Type B pancreatic cell (in vitro differentiated cells): Measurements from ENCODE around the gene ZNF668. TPM values are rescaled to one million over a fixed set of nuclear protein-coding genes. Genes with fewer than 3 reads are reported as not detected.

Experiments used
- DNase-seq: peaks from one replicate; pipeline ENCODE4 v3.0.0; 2021; ENCODE audit warnings: mixed read lengths; ENCODE audit not compliant: unreplicated experiment; ENCODE audit errors: extremely low spot score
- H3K27ac Mint-ChIP-seq: 2 replicates; pipeline ENCODE4 v1.8.0; 2021; ENCODE audit warnings: mild to moderate bottlenecking, mixed read lengths
- H3K27me3 Mint-ChIP-seq: 2 replicates; pipeline ENCODE4 v1.8.0; 2021; ENCODE audit warnings: mixed read lengths
- H3K36me3 Mint-ChIP-seq: 2 replicates; pipeline ENCODE4 v1.8.0; 2021; ENCODE audit warnings: mixed read lengths
- H3K4me1 Mint-ChIP-seq: one replicate; pipeline ENCODE4 v1.8.0; 2021; ENCODE audit warnings: mixed read lengths; ENCODE audit not compliant: unreplicated experiment
- H3K4me3 Mint-ChIP-seq: 2 replicates; pipeline ENCODE4 v1.8.0; 2021; ENCODE audit warnings: mild to moderate bottlenecking, mixed read lengths
- H3K9me3 Mint-ChIP-seq: 2 replicates; pipeline ENCODE4 v1.8.0; 2021; ENCODE audit warnings: mixed read lengths
- CTCF ChIP-seq: fragments of 200-600 bp; sonication (generic); conservative IDR thresholded peaks from 2 replicates; pipeline ENCODE4 v1.5.0; 2021; ENCODE audit warnings: antibody characterized with exemption, mild to moderate bottlenecking
- total RNA-seq: library from RNA; stranded (reverse); gene quantifications from 2 replicates; pipeline ENCODE4 v1.2.1, GENCODE V29; 2021; ENCODE audit warnings: low replicate concordance

The ZNF668 gene
- total RNA-seq, 1 donor from 2014 or later, result 13.4 TPM

DNA sequence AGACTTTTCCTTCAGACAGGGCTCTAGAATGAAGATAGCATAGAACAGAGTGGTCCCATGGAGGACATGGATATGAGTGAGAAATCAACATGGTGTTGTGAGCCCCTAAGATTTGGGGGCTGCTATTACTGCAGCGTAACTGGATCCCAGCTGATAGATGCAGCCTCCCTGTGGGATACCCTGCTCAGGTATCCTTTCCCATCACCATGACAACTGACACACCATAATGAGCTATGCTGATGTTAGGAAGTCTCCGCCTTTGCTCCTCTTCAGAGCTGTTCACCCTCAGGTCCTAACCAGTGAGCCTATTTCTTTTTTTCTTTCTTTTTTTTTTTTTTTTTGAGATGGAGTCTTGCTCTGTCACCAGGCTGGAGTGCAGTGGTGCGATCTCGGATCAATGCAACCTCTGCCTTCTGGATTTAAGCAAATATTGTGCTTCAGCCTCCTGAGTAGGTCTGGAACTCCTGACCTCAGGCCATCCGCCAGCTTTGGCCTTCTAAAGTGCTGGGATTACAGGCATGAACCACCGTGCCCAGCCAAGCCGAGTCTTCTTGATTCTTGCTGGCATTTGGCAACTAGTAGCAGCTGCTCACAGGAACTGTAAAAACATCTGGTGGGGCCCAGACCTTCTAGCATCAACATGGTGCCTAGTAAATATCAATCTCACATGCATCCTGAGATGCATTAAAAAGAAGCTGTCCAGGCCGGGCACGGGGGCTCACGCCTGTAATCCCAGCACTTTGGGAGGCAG is 23.6 kb downstream of the ZNF668 start:
- no peaks in the 10 kb centered on the region for H3K9me3 Mint-ChIP-seq
- no peak overlapping the region for H3K27ac Mint-ChIP-seq
- no peaks in the 10 kb centered on the region for H3K27me3 Mint-ChIP-seq
- no peaks in the 10 kb centered on the region for H3K36me3 Mint-ChIP-seq
- DNase-seq, result no peak
- H3K4me3 Mint-ChIP-seq, result no peak overlapping the region
- TF ChIP-seq CTCF, result no peak
- no peaks in the 10 kb centered on the region for H3K4me1 Mint-ChIP-seq

DNA sequence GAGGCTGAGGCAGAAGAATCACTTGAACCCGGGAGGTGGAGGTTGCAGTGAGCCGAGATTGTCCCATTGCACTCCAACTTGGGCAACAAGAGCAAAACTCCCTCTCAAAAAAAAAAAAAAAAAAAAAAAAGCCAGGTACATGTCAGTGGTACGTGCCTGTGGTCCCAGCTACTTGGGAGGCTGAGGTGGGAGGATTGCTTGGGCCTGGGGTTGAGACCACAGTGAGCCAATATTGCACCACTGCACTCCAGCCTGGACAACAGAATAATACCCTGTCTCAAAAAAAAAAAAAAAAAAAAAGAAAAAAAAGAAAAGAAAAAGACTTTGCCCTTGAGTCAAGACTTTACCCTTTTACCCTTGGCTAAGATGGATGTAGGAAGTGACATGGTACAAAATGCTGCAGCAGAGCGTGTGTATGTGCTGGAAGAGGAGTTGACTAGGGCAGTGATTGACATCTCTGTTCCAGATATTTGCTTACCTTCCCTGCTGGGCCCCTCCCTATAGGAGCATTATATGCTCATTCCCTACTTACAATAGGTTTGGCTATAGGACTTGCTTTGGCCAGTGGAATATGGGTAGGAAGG is 30.1 kb downstream of the ZNF668 start:
- no peak for DNase-seq
- Mint-ChIP-seq H3K27ac (no peak overlapping the region), H3K4me3 (no peak overlapping the region), H3K36me3 (no peaks in the 10 kb centered on the region), H3K4me1 (no peaks in the 10 kb centered on the region), H3K9me3 (no peaks in the 10 kb centered on the region), H3K27me3 (no peaks in the 10 kb centered on the region)
- no peak for TF ChIP-seq CTCF

DNA sequence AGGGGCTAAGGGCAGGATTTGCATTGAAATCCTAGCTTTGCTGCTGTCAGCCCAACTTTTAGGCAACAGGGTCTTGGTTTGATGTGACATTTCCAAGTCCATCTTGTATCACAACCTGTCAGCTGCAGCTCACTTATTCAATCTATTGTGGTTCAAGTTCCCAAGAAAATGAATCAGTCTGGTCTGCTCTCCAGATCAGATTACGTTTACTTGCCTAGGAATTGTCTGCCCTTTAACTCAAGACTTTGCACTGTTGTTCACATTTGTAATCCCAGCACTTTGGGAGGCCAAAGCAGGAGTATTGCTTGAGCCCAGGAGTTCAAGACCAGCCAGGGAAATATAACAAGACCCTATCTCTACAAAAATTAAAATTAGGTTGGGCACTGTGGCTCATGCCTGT is 30.7 kb downstream of the ZNF668 start:
- no peak for DNase-seq
- Mint-ChIP-seq H3K9me3 (no peaks in the 10 kb centered on the region), H3K36me3 (no peaks in the 10 kb centered on the region), H3K4me1 (no peaks in the 10 kb centered on the region), H3K4me3 (no peak overlapping the region), H3K27ac (no peak overlapping the region), H3K27me3 (no peaks in the 10 kb centered on the region)
- no peak for TF ChIP-seq CTCF

- Mint-ChIP-seq H3K4me3 (no peak overlapping the region), H3K9me3 (no peaks in the 10 kb centered on the region), H3K27me3 (no peaks in the 10 kb centered on the region), H3K36me3 (no peaks in the 10 kb centered on the region), H3K4me1 (no peaks in the 10 kb centered on the region), H3K27ac (no peak overlapping the region)
- no peak for TF ChIP-seq CTCF
- no peak for DNase-seq
These were observed 31.2 kb downstream of the ZNF668 start for GRCh38 chr16:31042866-31043265.

DNA sequence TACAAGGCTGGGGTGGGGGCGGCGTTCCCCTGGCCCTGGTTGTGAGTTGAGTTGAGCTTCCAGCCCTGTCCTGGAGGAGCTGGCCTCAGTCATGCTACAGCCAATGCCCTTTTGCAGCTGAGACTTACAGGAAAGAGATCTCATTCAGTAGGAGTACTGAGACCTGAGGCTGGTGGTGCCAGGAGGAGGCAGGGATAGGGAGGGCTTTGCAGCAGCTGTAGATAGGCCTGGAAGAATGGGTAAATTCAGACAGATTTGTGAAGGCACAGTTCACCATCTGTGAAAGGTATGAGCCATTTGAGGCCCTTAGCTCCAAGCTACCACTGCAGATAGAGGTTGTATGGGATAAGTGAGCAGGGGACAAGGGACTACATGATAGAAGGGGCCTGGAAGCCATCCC is 35.0 kb downstream of the ZNF668 start:
- H3K27ac Mint-ChIP-seq, result no peak overlapping the region
- no peak overlapping the region for H3K4me3 Mint-ChIP-seq
- TF ChIP-seq CTCF, result no peak
- no peaks in the 10 kb centered on the region for H3K9me3 Mint-ChIP-seq
- no peaks in the 10 kb centered on the region for H3K27me3 Mint-ChIP-seq
- H3K36me3 Mint-ChIP-seq, result no peaks in the 10 kb centered on the region
- H3K4me1 Mint-ChIP-seq, result no peaks in the 10 kb centered on the region
- DNase-seq, result no peak
